ENCODE data around the gene TJP1.
"Not testable (repeated sequence)": the region's sequence is repeated elsewhere in the genome, so short reads cannot be mapped to it uniquely, and the experiment has no call there.

TJP1 gene

DNA sequence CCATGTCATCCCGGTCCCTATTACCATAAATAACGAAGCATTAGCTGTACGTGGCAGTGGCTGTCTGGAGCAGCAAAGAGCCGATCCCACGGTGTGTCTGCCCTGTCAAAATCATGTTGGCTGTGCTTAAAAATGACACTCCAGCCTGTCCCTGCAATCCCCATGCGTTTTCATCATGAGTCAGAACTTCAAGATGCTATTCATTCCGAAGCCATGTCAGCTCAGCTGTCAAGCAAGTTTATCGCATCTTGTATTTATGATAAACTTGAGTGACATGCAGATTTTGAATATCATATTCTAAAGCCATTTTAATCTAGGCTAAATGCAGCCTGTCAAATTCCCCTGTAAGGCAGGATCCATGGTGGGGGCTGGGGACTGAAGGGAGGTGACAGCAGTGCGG is 152.4 kb downstream of the TJP1 start:
- TF ChIP-seq, protein P1, sequence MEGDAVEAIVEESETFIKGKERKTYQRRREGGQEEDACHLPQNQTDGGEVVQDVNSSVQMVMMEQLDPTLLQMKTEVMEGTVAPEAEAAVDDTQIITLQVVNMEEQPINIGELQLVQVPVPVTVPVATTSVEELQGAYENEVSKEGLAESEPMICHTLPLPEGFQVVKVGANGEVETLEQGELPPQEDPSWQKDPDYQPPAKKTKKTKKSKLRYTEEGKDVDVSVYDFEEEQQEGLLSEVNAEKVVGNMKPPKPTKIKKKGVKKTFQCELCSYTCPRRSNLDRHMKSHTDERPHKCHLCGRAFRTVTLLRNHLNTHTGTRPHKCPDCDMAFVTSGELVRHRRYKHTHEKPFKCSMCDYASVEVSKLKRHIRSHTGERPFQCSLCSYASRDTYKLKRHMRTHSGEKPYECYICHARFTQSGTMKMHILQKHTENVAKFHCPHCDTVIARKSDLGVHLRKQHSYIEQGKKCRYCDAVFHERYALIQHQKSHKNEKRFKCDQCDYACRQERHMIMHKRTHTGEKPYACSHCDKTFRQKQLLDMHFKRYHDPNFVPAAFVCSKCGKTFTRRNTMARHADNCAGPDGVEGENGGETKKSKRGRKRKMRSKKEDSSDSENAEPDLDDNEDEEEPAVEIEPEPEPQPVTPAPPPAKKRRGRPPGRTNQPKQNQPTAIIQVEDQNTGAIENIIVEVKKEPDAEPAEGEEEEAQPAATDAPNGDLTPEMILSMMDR (IDR thresholded peaks at IDR 0.05; ENCODE audit: low read depth, low read length), result no peak
- H3K4me3 ChIP-seq (ENCODE audit: low read depth, low read length), result no peak overlapping the region

DNA sequence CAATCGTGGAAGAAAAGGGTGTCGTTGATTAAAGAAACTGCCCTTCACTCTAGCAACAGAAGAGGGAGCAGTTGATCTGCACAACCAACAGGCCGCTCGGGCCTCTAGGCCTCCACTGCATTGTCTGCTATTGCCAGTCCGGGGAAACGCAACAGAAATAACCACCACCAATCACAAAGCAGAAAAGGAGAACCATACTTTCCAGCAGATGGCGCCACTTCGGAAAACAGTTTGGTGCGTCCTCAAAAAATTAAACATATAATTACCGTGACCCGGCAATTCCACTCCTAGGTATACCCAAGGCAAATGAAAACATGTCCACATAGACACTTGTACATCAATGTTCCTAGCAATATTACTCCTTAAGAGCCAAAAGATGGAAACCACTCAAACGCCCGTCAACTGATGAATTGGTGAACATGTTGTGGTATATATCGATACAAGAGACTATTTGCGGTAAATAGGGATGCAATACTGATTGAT is 154.1 kb downstream of the TJP1 start:
- H3K4me3 ChIP-seq (ENCODE audit: low read depth, low read length), result no peak overlapping the region

DNA sequence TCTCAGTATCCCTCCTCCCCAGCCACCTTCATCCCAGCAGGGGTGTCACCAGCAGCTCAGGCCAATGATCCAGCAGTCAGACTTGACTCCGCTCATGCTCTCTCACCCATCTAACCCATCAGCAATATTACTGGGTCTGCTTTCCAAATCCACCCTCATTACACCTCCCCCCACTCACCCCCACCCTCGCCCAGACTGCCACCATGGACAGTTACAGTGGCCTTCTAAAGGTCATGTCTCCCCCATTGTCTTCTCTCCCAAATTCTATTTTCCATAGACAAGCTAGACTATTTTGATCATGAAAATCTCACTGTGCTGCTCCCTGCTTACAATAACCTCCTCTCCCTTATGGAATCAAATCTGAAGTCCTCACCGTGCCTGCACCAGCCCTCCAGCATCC is 156.0 kb downstream of the TJP1 start:
- TF ChIP-seq, protein P1 (IDR thresholded peaks at IDR 0.05; ENCODE audit: low read depth, low read length), result no peak
- H3K4me3 ChIP-seq (ENCODE audit: low read depth, low read length), result no peak overlapping the region

More for the DNA sequence above, 154.1 kb downstream of the TJP1 start:
- TF ChIP-seq, protein P1 (IDR thresholded peaks at IDR 0.05; ENCODE audit: low read depth, low read length), result peak; percentile 69

DNA sequence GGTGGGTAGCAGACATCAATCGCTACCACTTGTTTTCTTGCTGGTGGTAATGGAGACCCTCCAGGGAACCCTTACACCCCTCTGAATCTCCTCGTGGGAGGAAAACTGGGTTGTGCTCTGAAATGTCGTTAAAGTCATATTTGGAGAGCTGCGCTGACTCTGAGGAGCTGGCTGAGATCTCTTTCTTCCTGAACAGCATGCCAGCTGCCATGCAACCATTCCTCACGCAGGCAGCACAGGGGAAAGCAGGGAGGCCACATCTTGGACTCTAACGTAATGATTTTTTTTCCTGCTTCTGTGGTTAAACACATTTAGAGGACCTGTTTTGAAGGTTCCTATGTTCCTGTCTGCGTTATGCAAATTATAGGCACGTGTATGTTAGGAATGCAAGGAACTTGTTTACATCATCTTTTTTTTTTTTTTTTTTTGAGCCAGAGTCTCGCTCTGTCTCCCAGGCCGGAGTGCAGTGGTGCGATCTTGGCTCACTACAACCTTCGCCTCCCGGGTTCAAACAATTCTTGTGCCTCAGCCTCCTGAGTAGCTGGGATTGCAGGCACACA is 156.7 kb downstream of the TJP1 start:
- TF ChIP-seq, protein P1 (IDR thresholded peaks at IDR 0.05; ENCODE audit: low read depth, low read length), result no peak
- no peak overlapping the region for H3K4me3 ChIP-seq (ENCODE audit: low read depth, low read length)

DNA sequence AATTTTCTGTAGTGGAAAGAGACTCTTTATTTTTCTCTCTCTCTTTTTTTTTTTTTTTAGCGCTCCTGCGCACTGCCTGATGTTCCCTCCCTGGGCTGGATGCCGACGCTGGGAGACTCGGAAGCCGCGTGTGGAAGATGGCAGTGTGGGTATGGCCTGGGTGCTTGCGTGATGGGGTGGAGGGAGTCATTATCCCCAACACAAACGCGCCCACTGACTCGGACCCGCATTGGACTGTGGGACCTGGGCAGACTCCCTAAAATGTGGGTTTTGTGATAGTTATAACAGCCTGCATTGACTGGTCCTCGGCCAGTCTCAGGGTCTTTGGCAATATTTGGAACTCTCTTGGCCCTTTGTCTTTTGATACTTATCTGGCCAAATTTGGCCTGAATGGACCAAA is 157.9 kb downstream of the TJP1 start:
- H3K4me3 ChIP-seq (ENCODE audit: low read depth, low read length), result no peak overlapping the region
- TF ChIP-seq, protein P1 (IDR thresholded peaks at IDR 0.05; ENCODE audit: low read depth, low read length), result no peak

DNA sequence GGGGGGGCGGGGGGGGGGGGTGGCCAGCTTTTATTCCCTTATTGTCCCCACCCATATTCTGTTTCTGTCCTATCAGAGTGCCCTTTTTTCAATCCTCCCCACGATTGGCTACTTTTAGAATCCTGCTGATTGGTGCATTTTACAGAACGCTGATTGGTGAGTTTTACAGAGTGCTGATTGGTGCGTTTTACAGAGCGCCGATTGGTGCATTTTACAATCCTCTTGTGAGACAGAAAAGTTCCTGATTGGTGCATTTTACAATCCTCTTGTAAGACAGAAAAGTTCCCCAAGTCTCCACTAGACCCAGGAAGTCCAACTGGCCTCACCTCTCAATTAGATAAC is 164.8 kb downstream of the TJP1 start:
- not testable (repeated sequence) for H3K4me3 ChIP-seq (ENCODE audit: low read depth, low read length)

DNA sequence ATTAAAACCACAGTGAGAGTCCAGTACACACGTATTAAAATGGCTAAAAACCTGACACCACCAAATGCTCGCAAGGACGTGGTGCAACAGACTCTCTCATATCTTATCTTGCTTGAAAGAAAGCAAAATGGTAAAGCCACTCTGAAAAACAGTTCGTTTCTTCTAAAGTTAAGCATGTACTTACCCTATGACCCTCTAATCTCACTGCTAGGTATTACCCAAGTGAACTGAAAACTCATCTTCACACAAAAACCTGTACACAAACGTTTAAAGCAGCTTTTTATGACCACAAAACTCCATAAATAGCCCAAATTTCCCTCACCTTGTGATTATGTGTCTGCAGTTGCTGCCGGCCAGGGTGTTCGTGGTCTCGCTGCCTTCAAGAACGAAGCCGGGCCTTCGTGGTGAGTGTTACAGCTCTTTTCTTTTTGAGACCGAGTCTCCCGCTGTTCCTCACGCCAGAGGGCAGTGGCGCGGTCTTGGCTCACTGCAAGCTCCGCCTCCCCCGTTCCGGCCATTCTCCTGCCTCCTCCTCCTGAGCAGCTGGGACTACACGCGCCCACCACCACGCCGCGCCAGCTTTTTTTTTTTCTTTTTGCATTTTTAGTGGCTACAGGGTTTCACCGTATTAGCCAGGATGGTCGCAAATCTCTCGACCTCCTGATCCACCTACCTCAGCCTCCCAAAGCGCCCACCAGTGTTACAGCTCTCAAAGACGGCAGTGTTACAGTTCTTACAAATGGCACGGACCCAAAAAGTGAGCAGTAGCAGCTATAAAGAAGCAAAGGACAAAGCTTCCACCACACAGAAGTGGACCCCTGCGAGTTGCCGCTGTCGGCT is 165.4 kb downstream of the TJP1 start:
- TF ChIP-seq, protein P1 (IDR thresholded peaks at IDR 0.05; ENCODE audit: low read depth, low read length), result no peak
- H3K4me3 ChIP-seq (ENCODE audit: low read depth, low read length), result no peak overlapping the region

All from WI38 (cell line).